ENCODE results near the gene ZBTB9.

DNA sequence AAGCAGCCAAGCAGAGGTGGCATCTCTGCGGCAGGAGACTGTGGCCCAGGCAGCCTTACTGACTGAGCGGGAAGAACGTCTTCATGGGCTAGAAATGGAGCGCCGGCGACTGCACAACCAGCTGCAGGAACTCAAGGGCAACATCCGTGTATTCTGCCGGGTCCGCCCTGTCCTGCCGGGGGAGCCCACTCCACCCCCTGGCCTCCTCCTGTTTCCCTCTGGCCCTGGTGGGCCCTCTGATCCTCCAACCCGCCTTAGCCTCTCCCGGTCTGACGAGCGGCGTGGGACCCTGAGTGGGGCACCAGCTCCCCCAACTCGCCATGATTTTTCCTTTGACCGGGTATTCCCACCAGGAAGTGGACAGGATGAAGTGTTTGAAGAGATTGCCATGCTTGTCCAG lies 49.5 kb upstream of the ZBTB9 start:
- TF ChIP-seq POLR2A (IDR thresholded peaks at IDR 0.05): no peak
- no peak for TF ChIP-seq POLR2AphosphoS5 (IDR thresholded peaks at IDR 0.05)
- no peak for TF ChIP-seq EP300 (IDR thresholded peaks at IDR 0.05)
